OCI-M2 (cell line): ENCODE results near the gene ACE.

Source experiments
- DNase-seq: peaks from one replicate; lab custom pipeline; 2025; ENCODE audit not compliant: unreplicated experiment; lab: John Stamatoyannopoulos, UW

ACE gene

GRCh38 chr17:63490858-63491400 lies 14.1 kb downstream of the ACE start:
- DNase-seq: no peak

DNA sequence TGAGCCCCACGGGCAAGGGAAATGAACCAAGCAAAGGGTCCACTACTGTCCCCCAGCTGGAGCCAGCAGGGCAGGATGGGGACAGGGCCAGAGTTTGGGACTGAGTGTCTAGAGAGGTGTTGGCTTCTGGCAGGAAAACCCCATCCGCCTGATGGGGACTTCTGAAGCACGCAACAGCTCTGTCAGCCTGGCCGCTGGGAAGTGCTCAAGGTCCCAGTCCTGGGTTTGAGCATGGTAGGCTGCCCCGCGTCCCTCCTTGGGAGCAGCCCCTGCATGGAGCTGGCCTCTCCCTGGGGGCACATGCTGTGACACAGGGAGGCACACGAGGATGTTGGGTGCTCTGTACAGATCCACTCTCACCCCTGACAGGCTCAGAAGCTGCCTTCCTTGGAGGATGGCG lies 14.6 kb downstream of the ACE start:
- DNase-seq: no peak

DNA sequence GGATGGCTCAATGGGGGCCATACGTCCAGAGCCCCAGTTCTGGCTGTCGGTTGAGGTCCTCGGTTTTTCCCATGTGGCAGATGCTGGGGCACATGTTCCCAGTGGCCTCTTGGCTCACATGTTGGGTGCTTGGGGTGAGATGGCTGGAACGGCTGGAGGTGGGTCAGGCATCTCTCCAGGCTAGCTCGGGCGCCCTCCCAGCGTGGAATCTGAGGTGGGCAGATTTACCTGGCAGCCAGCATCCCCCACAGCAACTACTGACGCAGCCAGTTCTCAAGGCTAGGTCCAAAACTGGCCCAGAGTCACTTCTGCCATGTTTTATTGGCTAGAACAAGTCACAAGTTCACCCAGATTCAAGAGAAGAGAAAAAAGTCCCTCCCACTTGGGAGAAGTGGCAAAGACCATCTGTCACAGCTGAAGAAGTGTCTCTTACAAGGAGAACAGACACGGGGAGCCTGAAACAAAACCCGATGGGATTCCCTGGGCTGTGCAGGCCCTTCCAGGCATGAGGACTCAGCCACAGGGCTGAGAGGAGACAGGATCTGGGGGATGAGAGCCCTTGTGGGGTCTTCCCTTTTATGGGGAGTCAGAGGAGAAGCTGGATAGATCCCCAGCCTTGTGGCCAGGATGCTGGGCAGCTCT lies 15.2 kb downstream of the ACE start:
- DNase-seq: no peak

DNA sequence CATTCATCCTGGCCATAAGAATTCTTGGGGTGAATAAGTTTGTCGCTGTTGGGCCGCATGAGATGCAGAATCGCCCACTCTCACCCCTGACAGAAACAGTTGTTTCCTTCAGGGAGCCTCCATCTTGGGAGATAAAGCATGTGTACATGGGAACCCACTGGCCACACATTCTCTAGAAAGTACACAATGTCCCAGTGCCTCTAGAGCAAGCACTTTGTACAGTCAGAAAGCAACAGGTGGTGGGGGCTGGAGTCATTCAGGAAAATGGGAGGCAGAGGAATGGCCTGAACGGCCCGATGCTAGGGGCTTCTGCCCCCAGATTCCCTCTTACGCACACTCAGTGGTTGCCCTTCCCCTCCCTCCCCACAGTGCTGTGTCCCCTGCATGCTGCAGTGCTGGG lies 16.1 kb downstream of the ACE start:
- no peak for DNase-seq

DNA sequence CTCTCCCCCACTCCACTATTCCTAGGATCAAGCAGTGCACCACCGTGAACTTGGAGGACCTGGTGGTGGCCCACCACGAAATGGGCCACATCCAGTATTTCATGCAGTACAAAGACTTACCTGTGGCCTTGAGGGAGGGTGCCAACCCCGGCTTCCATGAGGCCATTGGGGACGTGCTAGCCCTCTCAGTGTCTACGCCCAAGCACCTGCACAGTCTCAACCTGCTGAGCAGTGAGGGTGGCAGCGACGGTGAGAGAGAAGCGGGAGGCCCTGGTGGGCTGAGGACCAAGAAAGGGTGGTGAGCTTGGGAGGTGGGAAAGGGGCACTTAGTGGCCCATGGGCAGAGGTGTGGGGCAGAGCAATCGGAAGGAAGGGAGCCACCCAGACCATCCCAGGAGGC lies 16.6 kb downstream of the ACE start:
- DNase-seq: no peak

DNA sequence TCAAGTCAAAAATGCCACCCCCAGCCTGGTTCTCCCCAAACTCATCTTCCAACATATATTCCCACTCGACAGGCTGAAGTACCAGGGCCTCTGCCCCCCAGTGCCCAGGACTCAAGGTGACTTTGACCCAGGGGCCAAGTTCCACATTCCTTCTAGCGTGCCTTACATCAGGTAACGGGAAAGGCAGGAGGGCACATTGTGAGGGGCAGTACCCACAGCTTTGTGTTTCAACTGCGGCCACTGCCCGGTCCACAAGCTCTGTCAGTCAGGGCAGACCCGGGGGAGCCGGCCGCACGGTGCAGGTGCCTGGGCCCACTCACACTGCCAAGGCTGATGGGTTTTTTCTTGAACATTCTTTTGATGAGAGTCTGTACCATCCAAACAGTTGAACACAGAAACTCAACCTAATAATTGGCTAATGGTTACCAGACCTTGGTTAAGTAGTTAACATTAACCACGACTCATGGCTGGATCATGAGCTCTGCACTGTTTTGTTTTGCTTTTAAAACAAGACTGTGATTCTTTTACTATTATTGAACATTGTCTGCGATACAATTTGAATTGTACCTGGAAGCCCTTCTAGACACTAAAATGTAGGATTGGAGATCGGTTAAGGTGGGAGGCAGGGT lies 17.6 kb downstream of the ACE start:
- no peak for DNase-seq

GRCh38 chr17:63495491-63495890 lies 18.6 kb downstream of the ACE start:
- no peak for DNase-seq

DNA sequence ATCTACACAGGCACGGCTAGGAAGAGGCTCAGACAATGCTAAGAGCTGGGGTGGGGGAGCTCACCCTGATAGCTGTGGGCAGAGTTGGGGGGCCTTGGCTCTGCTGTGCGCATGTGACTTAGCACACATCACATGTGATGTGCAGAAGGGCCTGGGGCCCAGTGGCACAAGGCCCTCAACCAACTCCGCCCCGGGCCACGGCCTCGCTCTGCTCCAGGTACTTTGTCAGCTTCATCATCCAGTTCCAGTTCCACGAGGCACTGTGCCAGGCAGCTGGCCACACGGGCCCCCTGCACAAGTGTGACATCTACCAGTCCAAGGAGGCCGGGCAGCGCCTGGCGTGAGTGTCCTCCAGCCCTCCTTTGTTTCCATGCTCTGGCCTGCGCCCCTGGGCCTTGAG lies 19.3 kb downstream of the ACE start:
- no peak for DNase-seq

GRCh38 chr17:63496663-63497400 lies 20.0 kb downstream of the ACE start:
- no peak for DNase-seq

DNA sequence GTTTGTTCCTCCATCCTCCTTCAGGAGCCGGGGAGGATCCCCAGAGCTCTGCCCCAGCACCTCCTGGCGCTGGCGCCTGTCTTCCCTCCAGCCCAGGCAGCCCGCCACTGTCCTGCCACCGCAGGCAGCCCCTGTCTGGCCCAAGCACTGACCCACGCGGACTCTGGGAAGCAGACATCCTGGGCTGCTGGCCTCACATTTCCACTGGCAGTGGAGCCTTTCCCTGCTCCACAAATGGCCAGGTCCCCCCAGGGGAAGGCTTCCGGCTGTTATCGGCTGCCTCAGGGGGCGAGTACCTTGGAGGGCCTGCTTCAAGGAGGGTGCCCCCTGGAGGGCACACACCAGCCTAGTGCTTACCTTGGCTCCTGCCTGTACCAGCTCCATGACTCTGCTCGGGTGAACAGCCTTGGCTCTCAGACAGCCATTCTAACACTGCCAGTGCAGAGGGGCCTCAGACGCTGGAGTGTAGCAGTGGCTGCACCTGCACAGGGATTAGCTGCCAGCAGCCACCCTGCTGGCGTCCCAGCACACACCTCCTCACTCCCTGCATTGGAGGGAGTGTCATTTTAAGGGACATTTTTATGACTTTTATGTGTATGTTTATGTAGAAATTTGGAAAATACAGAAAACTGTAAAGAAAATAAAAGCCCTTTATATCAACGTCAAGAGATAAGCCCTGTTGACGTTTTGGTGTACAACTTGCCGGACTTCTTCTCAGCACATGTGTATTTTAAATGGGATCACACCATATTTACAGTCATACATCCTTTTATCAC lies 21.0 kb downstream of the ACE start:
- no peak for DNase-seq

DNA sequence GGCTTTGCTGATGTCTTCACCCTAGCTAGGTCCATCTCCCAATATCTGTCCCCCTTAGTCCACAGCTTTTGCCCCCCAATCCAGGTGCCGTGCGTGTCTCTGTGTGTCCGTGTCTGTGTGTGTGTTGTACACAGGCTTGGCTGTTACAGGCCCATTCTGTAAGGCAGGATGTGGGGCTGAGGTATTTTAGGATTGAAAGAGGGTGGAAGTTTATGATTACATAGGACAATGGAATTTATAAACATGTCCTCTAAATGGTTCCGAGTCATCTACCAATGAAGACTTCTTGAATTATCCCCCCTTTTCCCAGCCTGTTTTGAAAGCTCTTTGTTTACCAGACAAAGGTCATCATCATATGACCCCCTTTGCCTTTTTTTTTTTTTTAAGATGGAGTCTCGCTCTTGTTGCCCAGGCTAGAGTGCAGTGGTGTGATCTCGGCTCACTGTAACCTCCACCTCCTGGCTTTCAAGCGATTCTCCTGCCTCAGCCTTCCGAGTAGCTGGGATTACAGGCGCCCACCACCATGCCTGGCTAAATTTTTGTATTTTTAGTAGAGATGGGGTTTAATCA lies 21.9 kb downstream of the ACE start:
- DNase-seq: no peak

- no peak for DNase-seq
These were observed 23.9 kb downstream of the ACE start for GRCh38 chr17:63500543-63501390.

GRCh38 chr17:63503341-63503705 lies 26.5 kb downstream of the ACE start:
- no peak for DNase-seq

DNA sequence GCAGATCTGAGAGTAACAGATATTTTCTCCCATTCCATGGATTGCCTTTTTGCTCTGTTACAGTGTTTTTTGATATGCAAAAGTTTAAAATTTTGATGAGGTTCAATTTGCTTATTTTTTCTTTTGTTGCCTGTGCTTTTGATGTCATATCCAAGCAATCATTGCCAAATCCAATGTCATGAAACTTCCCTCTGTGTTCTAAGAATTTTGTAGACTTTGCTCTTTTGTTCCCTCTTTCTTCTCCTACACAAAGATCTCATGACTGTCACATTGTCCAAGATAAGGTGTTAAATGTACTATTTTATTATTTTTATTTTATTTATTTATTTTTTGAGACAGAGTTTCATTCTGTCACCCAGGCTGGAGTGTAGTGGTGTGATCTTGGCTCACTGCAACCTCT lies 27.4 kb downstream of the ACE start:
- DNase-seq: no peak

GRCh38 chr17:63505341-63505740 lies 28.5 kb downstream of the ACE start:
- DNase-seq: no peak

- DNase-seq: no peak
These were observed 29.8 kb downstream of the ACE start for GRCh38 chr17:63506627-63507026.

GRCh38 chr17:63511331-63511730 lies 34.5 kb downstream of the ACE start:
- DNase-seq: no peak

- no peak for DNase-seq
These were observed 35.5 kb downstream of the ACE start for GRCh38 chr17:63512388-63512787.

GRCh38 chr17:63512896-63513644 lies 36.2 kb downstream of the ACE start:
- no peak for DNase-seq

- no peak for DNase-seq
These were observed 37.6 kb downstream of the ACE start for GRCh38 chr17:63514477-63514876.
